MM.1S (cell line): Measurements from ENCODE around the gene CCSER1.

ENCODE experiments used
- DNase-seq: peaks from one replicate; pipeline ENCODE4 v3.0.0-alpha.2; 2015
- H2AFZ ChIP-seq: fragments of 300-600 bp; sonication (generic); 2 replicates; pipeline ENCODE4 v1.6.0; 2016; ENCODE audit warnings: antibody characterized with exemption, low read length
- H3F3A ChIP-seq: fragments of 300-600 bp; sonication (generic); 2 replicates; pipeline ENCODE4 v1.6.1; 2016; ENCODE audit warnings: mild to moderate bottlenecking, antibody characterized with exemption, low read length, moderate library complexity, mixed read lengths; ENCODE audit not compliant: insufficient read depth
- H3K27ac ChIP-seq: fragments of 300-600 bp; sonication (generic); 2 replicates; pipeline ENCODE4 v1.5.1; 2016; ENCODE audit warnings: mild to moderate bottlenecking, low read length
- H3K27me3 ChIP-seq: fragments of 300-600 bp; sonication (generic); replicated peaks from 2 replicates; pipeline ENCODE4 v1.6.0; 2016; ENCODE audit warnings: low read length; ENCODE audit not compliant: insufficient read depth
- H3K36me3 ChIP-seq: fragments of 300-600 bp; sonication (generic); replicated peaks from 2 replicates; pipeline ENCODE4 v1.6.1; 2016; ENCODE audit warnings: mild to moderate bottlenecking, low read length, mixed read lengths; ENCODE audit not compliant: insufficient read depth
- H3K4me1 ChIP-seq: fragments of 300-600 bp; sonication (generic); 2 replicates; pipeline ENCODE4 v1.6.1; 2016; ENCODE audit warnings: low read length, mixed read lengths
- H3K4me2 ChIP-seq: fragments of 300-600 bp; sonication (generic); 2 replicates; pipeline ENCODE4 v1.6.0; 2016; ENCODE audit warnings: low read depth, low read length
- H3K4me3 ChIP-seq: fragments of 300-600 bp; sonication (generic); 2 replicates; pipeline ENCODE4 v1.5.1; 2016; ENCODE audit warnings: low read length, mixed read lengths
- H3K79me2 ChIP-seq: fragments of 300-600 bp; sonication (generic); 2 replicates; pipeline ENCODE4 v1.6.1; 2016; ENCODE audit warnings: mixed run types, low read length, mixed read lengths
- H3K9ac ChIP-seq: fragments of 300-600 bp; sonication (generic); 2 replicates; pipeline ENCODE4 v1.6.1; 2016; ENCODE audit warnings: low read length, mixed read lengths
- H3K9me2 ChIP-seq: fragments of 300-600 bp; sonication (generic); replicated peaks from 2 replicates; pipeline ENCODE4 v1.6.1; 2016; ENCODE audit warnings: mild to moderate bottlenecking, low read length, mixed read lengths; ENCODE audit not compliant: insufficient read depth
- H3K9me3 ChIP-seq: fragments of 300-600 bp; sonication (generic); replicated peaks from 2 replicates; pipeline ENCODE4 v1.6.1; 2016; ENCODE audit warnings: mild to moderate bottlenecking, low read length, mixed read lengths; ENCODE audit not compliant: insufficient read depth
- H4K20me1 ChIP-seq: fragments of 300-600 bp; sonication (generic); 2 replicates; pipeline ENCODE4 v1.6.1; 2016; ENCODE audit warnings: mild to moderate bottlenecking, low read length, moderate library complexity, mixed read lengths; ENCODE audit not compliant: insufficient read depth
- EZH2 ChIP-seq: fragments of 300-600 bp; sonication (generic); optimal IDR thresholded peaks from 2 replicates; pipeline ENCODE3; 2017; ENCODE audit warnings: low read depth, mild to moderate bottlenecking, antibody characterized with exemption, low read length, mixed read lengths
- EZH2phosphoT487 ChIP-seq: fragments of 300-600 bp; sonication (generic); IDR thresholded peaks from 2 replicates; pipeline ENCODE4 v1.6.1; 2018; ENCODE audit warnings: antibody characterized with exemption, low read length
- TF ChIP-seq, protein P1 (sequence below): fragments of 300-600 bp; sonication (generic); IDR thresholded peaks from 2 replicates; pipeline ENCODE4 v1.5.1; 2016; ENCODE audit warnings: antibody characterized with exemption, low read length, mixed read lengths

The CCSER1 gene

DNA sequence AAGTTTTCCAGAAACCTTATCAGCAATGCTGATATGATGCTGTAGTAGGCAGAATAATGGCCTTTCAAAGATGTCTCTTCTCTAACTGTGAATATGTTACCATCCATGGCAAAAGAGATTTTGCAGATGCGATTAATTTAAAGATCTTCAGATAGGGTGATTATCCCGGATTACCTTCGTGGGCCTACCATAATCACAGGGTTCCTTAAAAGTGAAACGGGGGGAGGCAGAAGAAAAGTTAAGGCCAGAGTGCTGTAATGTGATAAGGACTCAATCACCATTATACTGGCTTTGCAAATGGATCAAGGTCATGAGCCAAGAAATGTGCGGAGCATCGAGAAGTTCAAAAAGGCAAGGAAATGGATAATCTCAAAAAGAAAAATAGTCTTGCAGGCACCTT lies 459.6 kb downstream of the CCSER1 start:
- no peak for DNase-seq
- H3K79me2 ChIP-seq = no peaks in the 10 kb centered on the region
- H3K27me3 ChIP-seq = no peaks in the 10 kb centered on the region
- H3K9me2 ChIP-seq = no peaks in the 10 kb centered on the region
- no peaks in the 10 kb centered on the region for H3K36me3 ChIP-seq
- H3K9ac ChIP-seq = no peak overlapping the region
- no peak overlapping the region for H3K4me2 ChIP-seq
- H3K9me3 ChIP-seq = no peaks in the 10 kb centered on the region
- no peaks in the 10 kb centered on the region for H3F3A ChIP-seq
- no peak overlapping the region for H3K4me3 ChIP-seq
- H3K4me1 ChIP-seq = no peaks in the 10 kb centered on the region
- H2AFZ ChIP-seq = no peak overlapping the region
- H4K20me1 ChIP-seq = no peaks in the 10 kb centered on the region
- TF ChIP-seq EZH2phosphoT487 (no peak), EZH2 (no peak)
- TF ChIP-seq, protein P1, sequence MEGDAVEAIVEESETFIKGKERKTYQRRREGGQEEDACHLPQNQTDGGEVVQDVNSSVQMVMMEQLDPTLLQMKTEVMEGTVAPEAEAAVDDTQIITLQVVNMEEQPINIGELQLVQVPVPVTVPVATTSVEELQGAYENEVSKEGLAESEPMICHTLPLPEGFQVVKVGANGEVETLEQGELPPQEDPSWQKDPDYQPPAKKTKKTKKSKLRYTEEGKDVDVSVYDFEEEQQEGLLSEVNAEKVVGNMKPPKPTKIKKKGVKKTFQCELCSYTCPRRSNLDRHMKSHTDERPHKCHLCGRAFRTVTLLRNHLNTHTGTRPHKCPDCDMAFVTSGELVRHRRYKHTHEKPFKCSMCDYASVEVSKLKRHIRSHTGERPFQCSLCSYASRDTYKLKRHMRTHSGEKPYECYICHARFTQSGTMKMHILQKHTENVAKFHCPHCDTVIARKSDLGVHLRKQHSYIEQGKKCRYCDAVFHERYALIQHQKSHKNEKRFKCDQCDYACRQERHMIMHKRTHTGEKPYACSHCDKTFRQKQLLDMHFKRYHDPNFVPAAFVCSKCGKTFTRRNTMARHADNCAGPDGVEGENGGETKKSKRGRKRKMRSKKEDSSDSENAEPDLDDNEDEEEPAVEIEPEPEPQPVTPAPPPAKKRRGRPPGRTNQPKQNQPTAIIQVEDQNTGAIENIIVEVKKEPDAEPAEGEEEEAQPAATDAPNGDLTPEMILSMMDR = no peak
- H3K27ac ChIP-seq = no peak overlapping the region

DNA sequence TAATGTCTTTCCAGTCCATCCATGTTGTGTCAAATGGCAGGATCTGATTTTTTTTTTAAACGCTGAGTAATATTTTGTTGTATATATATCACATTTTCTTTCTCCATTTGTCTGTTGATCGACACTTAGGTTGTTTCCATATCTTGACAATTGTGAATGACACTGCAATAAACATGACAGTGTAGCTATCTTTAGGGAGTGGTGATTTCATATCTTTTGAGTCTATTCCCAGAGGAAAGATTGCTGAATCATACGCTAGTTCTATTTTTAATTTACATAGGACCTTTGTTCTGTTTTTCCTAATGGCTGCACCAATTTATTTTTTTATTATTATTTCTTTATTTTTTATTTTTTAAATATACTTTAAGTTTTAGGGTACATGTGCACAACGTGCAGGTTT lies 470.7 kb downstream of the CCSER1 start:
- no peaks in the 10 kb centered on the region for H3K79me2 ChIP-seq
- H3K9me2 ChIP-seq = no peaks in the 10 kb centered on the region
- no peak overlapping the region for H3K4me2 ChIP-seq
- no peak for DNase-seq
- H3K27me3 ChIP-seq = no peaks in the 10 kb centered on the region
- H2AFZ ChIP-seq = no peak overlapping the region
- no peaks in the 10 kb centered on the region for H4K20me1 ChIP-seq
- no peak overlapping the region for H3K27ac ChIP-seq
- no peaks in the 10 kb centered on the region for H3K36me3 ChIP-seq
- H3K4me3 ChIP-seq = no peak overlapping the region
- no peaks in the 10 kb centered on the region for H3K4me1 ChIP-seq
- H3K9me3 ChIP-seq = no peaks in the 10 kb centered on the region
- no peak for TF ChIP-seq EZH2
- H3F3A ChIP-seq = no peaks in the 10 kb centered on the region
- no peak overlapping the region for H3K9ac ChIP-seq

DNA sequence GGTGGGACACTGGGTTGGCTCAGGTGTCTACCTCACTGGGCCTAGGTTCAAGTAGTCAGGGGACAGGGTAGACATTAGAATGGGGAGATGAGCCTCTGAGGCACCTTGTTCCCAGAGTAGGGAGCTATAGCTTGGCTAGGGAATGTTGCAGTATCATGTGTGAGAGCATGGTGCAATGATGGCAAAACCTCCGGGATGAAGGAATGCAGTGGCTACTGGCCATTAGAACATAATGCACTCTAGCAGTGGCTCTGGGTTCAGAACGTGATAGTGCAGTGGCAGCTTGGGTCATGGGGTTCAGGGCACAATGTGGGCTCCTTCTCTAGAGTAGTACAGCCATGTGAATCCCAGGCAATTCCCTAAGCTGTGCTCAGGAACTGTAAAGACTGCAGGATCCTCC lies 471.5 kb downstream of the CCSER1 start:
- Histone ChIP-seq H3K27ac (no peak overlapping the region), H3K36me3 (no peaks in the 10 kb centered on the region), H3K9me3 (no peaks in the 10 kb centered on the region), H3K9ac (no peak overlapping the region), H2AFZ (no peak overlapping the region), H3K4me3 (no peak overlapping the region), H3K4me2 (no peak overlapping the region), H3K4me1 (no peaks in the 10 kb centered on the region), H4K20me1 (no peaks in the 10 kb centered on the region), H3K9me2 (no peaks in the 10 kb centered on the region), H3F3A (no peaks in the 10 kb centered on the region), H3K27me3 (no peaks in the 10 kb centered on the region), H3K79me2 (no peaks in the 10 kb centered on the region)
- DNase-seq = no peak
- TF ChIP-seq EZH2 (no peak), EZH2phosphoT487 (no peak)
- TF ChIP-seq, protein P1 = no peak

DNA sequence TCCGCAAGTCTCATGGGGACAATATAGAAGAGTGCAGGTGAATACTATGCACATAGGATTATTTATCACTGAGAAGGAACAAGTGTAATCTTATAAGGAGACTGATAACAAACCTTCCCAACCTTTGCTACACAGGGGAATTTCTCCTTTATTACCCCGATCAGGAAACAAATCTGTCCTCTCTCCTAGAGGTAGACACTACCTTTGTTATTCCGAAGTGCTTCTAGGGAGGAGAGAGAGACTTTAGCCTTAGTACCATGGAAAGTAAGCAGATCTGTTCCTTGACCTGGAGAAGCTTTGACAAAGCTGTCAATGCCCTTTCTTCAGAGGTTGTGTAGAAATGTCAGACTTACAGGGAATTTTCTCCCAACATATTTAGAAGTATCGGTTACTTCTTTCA lies 475.5 kb downstream of the CCSER1 start:
- Histone ChIP-seq H3K4me3 (no peak overlapping the region), H3K4me2 (no peak overlapping the region), H3K27ac (no peak overlapping the region), H3K4me1 (no peaks in the 10 kb centered on the region), H3K9me3 (no peaks in the 10 kb centered on the region), H3K79me2 (no peaks in the 10 kb centered on the region), H3K27me3 (no peaks in the 10 kb centered on the region), H3K9me2 (no peaks in the 10 kb centered on the region), H3F3A (no peaks in the 10 kb centered on the region), H2AFZ (no peak overlapping the region), H4K20me1 (no peaks in the 10 kb centered on the region), H3K9ac (no peak overlapping the region), H3K36me3 (no peaks in the 10 kb centered on the region)
- TF ChIP-seq, protein P1 = no peak
- TF ChIP-seq EZH2 = no peak
- no peak for TF ChIP-seq EZH2phosphoT487
- no peak for DNase-seq
